Anterior cingulate cortex (tissue), 58 donors: ENCODE measurements around the gene TNFRSF4.
A peak's percentile ranks its signal among the peaks of the same experiment; 100 is the strongest.
"Not testable (repeated sequence)": the region's sequence is repeated elsewhere in the genome, so short reads cannot be mapped to it uniquely, and the experiment has no call there.

Source experiments
- DNase-seq, 58 donors: peaks; one replicate each; lab custom pipeline; 2025; lab: John Stamatoyannopoulos, UW

Gene TNFRSF4

DNA sequence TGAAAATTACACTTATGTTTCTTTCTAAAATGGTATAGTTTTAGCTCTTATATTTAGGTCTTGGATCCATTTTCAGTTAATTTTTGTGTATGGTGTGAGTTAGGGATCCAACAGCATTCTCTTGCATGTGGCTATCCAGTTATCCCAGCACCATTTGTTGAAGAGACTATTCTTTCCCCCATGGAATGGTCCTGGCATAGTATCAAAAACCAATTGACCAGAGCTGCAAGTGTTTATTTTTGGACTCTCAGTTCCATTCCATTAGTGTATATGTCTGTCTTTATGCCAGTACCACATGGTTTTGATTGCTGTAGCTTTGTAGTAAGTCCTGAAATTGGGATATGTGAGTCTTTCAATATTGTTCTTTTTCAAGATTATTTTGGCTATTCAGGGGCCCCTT is 26.0 kb downstream of the TNFRSF4 start:
- DNase-seq: no peak

DNA sequence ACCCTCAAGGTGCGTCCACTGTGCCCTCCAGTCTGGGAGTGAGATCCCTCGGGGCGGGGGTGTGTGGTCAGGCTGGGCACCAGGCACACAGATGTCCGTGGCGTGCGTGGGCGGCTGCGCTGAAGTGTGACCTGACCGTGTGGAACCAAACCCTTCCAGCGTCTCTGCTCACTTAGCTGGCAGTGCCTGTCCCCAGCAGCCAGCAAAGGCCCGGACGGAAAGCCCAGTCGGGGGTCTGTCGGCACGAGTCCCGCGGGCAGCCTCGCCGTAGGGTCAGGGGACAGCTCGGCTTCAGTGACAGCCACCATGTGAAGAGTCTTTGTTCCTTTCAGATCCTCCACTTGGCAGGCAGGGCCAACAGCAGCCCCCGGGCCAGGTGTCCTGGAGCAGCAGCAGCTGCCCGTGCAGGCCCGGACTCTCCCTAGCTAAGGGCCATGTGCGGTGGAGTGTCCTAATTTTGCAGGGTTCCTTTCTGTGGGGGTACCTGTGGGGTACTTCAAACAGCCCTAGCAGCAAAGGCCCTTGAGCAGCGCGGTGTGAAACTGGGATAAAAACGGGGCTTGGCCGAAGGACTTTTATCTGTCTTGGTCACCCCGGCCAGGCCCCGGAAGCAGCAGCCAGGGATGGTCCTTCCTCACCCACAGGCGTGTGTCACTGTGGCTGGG is 28.7 kb downstream of the TNFRSF4 start:
- DNase-seq: peak in 33 of 58 donors; percentile 5 to 74 (median 41)

DNA sequence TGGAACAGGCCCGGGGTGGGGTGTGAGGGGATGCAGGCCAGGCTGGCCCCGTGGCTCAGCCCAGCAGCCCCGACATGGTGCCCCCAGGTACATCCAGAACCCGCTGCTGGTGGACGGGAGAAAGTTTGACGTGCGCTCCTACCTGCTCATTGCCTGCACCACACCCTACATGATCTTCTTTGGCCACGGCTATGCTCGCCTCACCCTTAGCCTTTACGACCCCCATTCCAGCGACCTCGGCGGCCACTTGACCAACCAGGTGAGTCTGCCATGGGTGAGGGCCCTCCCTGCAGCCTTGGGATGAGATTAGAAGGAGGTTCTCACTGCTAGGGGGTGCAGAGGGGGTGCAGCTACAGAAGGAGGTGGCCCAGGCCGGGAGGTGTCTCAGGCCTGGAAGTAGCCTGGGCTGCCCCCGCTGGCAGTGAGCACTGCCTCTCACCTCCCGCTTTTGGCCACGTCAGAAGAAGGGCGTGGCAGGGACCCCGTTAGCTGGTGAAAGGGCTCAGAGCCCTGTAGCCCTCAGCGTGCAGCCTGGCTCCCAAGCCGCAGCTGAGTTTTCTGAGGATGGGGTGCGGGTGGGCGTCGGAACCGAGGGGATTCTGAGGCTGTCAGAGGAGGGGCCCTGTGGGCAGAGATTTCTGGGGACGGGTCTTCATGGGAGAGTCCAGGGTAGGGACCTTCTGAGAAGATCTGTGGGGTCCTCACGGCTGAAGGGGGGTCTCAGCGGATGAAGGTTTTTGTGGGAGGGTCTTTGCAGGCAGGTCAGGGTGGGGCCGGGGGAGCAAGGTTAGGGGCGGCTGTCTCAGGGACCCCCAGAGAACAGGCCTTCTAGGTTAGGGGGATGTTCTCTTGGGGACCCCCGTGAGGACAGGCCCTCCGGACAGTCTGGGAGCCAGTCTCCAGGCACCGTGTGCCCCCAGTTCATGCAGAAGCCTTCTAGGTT is 29.8 kb downstream of the TNFRSF4 start:
- DNase-seq: no peak

DNA sequence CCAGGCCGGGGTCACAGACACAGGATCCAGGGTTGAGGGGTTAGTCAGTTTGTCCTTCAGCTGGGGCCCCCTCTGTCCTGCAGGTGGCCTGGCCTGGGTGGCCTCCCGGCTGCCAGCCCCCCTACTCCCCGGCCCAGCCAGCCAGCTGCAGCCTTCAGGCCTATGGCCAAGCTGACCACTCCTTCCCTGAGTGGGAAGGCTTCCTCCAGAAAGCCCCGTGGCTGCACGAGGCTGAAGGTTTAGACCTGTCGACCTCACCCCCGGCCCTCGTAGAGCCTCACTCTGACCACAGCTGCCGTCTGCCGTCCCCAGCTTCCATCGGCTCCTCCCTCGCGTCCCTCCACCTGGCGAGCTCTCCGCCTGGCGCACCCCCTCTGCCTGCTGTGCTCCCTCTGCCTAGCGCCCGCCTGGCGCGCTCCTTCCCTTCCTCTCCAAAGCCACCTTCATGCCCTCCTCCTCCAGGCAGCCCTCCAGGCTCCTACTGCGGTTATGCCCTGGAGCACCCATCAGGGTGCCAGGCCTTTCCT is 30.7 kb downstream of the TNFRSF4 start:
- no peak for DNase-seq

DNA sequence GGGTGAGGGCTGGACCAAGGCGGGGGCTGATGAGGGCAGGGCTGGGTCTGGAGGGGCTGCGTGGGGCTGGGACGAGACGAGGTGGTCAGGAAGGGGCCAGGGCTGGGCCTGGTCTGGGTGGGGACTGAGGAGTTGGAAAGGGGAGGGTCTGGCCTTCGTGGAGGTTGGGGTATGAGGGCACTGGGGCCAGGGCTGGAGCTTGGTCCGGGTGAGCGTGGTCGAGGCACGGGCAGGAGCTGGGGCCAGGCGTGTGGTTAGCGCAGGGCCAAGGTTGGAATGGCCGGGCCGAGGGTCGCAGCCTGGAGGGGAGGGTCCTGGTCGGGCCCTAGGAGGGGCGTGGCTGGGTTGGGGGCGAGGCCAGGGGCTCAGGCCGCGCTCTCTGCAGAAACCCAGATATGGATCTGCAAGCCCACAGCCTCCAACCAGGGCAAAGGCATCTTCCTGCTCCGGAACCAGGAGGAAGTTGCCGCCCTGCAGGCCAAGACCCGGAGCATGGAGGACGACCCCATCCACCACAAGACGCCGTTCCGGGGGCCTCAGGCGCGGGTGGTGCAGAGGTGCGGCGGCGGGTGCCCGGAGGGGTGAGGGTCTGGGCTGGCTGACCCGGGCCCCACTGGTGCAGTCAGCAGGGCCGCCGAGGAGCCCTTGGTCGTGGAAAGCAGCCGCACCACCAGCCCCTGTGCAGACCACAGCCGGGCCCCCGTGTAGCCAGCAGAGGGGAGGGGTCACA is 31.3 kb downstream of the TNFRSF4 start:
- no peak for DNase-seq

DNA sequence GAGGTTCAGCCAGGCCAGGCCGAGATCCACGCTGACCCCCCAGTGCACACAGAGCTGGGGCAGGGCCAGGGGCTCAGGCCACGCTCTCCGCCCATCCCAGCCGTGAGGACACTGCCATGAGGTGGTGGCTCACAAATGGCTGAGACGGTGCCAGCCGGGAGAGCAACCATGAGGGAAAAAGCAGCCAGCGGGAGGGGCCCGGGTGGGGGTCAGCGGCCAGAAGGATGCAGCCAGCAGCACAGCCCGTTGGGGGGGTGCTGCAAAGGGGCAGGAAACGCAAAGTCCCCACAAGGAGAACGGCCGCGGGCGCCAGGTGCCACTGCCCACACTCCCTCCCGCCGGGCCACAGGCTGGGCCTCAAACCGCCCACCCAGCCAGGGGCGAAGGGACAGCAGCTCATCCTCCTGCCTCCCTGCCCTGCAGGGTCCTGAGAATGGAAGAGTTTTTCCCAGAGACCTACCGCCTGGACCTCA is 32.0 kb downstream of the TNFRSF4 start:
- no peak for DNase-seq

DNA sequence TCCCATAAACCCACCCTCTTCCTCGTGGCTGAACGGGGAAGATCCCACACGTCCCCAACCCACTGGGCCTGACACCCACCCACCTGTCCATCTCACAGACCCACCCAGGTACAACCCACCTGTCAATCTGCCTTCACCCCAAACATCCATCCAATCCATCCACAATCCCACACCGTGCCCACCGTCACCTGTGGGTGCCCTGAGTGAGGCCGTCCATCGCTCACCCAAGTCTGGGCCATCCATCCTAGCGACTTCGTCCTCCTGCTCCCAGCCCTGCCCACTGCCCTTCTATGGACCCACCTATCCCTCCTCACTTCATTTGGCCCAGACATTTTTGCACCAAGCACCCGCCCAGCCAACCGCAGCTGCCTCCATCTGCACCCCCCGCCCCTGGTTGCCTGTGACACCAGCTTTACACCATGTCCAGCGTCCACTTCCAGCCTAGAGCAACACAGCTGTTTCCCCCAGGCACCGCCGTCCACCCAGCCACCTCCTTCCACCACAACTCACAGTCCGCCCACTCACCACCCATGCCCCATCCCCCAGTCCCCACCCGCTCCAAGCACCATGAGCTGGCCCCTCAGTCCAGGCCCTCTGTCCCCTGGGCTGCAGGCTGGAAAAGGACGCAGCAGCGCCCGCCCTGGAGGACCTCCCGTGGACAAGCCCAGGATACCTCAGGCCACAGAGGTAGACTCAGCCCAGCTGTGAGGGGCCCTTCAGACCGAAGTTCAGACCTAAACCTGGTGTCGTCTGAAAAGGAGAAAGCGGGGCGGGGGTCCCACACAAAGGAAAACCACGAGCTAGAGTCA is 32.6 kb downstream of the TNFRSF4 start:
- DNase-seq: no peak

DNA sequence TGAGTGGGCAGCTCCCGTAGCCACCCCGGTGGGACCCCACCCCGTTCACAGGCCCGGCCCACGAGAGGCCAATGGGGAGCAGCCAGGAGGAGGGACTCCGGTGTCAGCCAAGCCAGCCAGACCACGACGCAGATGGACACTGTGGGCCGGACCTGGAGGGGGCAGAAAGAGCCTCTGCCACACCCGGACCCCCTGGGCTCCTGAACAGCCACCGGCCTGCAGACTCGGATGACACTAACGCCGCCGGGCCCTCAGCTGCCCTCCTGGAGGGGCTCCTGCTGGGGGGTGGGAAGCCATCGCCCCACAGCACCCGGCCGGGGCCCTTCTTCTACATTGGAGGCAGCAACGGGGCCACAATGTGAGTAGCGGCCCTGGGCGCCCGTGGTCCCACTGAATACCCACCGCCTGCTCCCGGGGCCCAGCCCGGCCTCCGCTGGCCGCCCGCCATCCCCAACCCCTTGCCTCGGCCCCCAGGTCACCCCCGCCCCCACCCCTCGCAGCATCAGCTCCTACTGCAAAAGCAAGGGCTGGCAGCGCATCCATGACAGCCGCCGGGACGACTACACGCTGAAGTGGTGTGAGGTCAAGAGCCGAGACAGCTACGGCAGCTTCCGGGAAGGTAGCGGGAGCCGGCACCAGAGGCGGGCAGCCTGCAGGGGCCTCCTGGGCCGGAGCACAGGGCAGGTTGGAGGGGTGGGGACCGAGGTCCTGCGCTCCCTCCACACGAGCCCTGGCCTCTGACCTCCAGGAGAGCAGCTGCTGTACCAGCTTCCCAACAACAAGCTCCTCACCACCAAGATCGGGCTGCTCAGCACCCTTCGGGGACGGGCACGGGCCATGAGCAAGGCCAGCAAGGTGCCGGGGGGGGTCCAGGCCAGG is 33.7 kb downstream of the TNFRSF4 start:
- DNase-seq: no peak

DNA sequence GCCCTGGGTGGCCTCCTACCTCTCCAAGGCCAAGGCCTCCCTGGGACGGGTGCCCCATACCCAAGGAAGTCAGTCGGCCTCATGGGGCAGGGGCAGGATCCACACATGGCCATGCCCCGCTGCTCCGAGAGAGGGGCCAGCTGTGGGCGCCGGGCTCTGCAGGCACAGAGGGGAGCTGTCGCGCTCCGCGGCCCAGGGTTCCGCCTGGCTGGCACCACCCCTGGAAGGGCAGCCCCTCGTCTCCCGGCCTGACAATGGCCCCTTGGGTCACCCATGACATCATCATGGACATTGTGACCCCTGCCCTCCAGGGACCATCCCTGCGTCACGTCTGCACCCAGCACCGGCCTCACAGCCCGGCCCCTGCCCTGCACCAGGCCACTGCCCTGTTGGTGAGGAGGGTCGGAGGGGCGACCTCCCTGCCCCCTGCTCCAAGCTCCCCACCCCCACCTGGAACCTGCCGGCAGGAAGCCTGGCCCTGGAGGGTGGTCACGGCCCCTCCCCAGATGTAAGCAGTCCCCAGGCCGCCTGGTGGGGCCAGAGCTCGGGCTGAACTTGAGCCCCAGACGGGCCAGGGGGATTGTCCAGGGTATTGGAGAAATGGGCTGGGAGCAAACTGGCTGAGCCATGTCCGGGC is 34.5 kb downstream of the TNFRSF4 start:
- no peak for DNase-seq

DNA sequence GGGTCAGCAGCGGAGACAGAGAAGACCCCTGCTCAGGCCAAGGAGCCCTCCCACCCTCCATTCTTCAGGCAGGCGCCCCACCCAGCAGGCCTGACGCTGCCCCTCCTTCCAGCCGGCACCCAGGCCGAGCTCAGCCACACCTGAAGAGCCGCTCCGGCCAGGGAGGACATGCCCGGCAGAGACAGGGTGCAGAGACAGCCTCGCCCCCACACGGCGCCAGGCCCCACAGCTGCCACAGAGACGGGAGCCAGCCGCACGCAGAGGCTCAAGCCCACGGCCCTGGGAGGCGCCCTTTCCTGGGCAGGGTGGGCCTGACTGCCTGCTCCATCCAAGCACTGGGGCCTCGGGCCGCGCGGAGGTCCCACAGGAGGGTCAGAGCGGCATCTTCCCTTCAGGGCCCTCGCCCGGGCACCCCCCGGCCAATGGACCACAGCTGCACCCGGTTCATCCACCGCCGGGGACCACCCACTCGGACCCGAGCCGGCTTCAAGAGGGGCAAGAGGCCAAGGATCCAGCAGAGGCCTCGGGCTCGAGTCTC is 35.1 kb downstream of the TNFRSF4 start:
- no peak for DNase-seq

DNA sequence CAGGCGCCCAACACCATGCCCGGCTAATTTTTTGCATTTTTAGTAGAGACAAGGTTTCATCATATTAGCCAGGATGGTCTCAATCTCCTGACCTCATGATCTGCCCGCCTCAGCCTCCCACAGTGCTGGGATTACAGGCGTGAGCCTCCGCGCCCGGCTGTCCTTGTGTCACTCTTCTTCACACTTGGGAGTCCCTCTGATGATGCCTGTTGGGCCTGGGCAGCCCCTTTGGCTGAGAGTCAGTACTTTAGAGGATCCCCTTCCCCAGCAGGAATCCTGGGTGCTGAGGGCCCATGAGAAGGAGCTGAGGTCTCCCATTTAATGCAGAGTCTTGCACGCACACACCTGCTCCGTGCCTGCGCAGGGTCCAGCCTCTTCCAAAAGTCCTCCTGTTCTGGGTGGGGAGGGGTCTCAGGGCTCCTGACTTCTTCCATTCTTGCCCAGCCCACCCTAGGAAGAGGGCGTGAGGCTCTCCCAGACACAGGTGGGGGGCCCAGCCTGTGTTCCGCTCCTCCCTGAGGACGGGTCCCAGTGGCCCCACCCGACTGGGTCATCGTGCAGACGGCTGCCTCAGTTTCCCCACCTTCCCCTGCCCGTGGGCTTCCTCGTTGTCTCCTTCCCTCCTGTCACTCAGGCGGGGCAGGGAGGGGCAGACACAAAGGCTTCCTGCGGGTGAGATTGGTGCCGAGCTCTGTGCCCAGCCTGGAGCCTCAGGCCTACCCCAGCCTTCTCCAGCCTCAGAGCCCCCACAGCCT is 36.3 kb downstream of the TNFRSF4 start:
- no peak for DNase-seq

DNA sequence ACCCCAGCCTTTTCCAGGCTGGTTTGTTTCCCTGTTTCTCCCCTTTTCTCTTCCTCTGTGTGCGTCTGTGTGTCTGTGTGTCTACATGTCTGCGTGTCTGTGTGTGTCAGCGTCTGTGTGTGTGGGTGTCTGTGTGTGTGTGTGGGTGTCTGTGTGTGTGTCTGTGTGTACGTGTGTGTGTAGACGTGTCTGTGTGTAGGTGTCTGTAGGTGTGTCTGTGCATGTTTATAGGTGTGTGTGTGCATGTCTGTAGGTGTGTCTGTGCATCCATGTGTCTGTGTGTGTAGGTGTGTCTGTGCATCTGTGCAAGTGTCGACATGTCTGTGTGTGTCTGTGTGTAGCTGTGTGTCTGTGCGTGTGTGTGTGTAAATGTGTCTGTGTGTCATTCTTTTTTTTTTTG is 37.0 kb downstream of the TNFRSF4 start:
- no peak for DNase-seq

DNA sequence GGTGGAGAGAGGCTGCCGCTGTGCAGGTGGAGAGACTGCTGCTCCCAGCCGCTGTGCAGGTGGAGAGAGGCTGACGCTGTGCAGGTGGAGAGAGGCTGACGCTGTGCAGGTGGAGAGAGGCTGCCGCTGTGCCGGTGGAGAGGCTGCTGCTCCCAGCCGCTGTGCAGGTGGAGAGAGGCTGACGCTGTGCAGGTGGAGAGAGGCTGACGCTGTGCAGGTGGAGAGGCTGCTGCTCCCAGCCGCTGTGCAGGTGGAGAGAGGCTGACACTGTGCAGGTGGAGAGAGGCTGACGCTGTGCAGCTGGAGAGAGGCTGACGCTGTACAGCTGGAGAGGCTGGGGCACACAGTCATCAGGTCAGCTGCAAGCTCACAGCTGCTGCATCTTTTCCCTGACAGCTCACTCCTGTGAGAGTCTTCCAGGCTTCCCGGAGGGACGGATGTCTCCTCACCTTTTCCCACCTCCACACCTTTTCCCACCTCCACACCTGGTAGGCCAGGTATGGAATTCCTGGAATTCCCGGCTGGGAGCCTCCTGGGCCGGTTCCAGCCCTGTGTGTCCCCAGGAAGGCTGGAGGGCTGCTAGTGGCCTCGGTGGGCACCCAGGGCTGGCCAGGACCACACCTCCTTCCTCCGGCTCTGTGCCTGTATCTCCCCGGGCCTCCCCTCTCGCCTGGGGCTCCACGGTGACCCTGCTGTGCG is 37.7 kb downstream of the TNFRSF4 start:
- DNase-seq: not testable (repeated sequence)

DNA sequence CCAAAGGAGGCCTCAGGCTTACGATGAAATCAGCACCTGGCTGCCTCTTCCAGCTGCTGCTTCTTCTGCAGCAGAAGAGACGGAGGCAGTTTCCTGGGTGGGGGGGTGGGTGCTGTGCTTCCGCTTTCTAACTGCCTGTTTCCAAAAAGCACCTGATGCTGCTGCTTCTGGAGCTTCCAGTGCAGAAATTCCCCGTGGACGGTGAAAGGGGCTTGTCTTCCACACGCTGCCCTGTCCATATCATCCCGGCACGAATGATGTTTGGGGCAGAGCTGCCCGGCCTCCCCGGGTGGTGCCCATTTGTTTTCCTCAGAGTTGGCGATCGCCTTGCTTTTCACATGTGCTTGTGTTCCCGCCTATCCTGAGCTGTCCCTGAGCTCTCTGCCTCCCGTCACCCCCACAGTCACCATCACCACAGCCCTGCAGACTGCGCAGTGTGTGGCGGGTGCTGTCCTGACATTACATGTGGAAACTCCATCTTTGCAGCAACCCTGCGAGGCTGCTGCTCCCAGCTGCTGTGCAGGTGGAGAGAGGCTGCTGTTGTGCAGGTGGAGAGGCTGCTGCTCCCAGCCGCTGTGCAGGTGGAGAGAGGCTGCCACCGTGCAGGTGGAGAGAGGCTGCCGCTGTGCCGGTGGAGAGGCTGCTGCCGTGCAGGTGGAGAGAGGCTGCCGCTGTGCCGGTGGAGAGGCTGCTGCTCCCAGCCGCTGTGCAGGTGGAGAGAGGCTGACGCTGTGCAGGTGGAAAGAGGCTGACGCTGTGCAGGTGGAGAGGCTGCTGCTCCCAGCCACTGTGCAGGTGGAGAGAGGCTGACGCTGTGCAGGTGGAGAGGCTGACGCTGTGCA is 38.5 kb downstream of the TNFRSF4 start:
- DNase-seq: no peak

DNA sequence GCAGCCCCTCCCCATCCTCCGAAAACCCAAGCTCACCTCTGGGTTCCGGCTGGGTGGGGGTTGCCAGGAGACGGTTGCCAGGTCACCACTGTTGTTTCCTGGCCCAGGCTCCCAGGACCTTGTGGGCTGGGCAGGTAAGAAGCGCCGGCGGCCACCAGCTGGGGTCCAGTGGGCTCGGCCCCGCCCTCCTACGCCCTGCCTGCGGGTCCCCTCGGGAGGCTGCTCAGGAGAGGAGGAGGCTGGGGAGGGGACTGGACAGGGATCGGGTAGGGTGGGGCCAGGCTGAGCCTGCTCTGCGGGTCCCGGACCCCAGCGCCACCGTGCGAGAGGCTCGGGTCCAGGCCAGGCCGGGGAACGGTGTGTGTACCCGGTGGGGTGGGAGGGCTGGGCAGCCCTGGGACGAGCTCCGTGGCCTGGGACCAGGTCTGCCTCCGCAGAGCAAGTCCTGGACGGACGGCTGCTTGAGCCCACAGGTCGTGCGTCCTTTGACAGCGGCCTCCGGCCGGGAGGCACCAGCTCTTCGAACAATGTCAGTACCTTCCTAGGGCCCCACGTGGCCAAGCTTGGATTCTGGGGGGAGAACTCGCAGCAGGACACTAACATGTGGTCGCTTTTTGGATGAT is 40.0 kb downstream of the TNFRSF4 start, which contains the start of gene TTLL10:
TSS of gene TTLL10 (plus strand) at position 88 of the 623 bp plus-strand sequence. CDS start 5,336 bp downstream, outside the sequence.
- DNase-seq: no peak
